Smooth muscle cell (in vitro differentiated cells): ENCODE results near the gene PNMA6F. TPM values are rescaled to one million over a fixed set of nuclear protein-coding genes. Genes with fewer than 3 reads are reported as not detected.

Experiments
- DNase-seq: peaks from one replicate; lab custom pipeline; 2025; ENCODE audit not compliant: unreplicated experiment; lab: John Stamatoyannopoulos, UW
- H2AFZ ChIP-seq: fragments of 200-600 bp; sonication (generic); 2 replicates; pipeline ENCODE4 v1.6.0; 2016; ENCODE audit warnings: antibody characterized with exemption, low read depth, mild to moderate bottlenecking
- H3F3A ChIP-seq: fragments of 200-600 bp; sonication (generic); 2 replicates; pipeline ENCODE4 v1.6.0; 2017; ENCODE audit warnings: antibody characterized with exemption, low read depth
- H3K27ac ChIP-seq: fragments of 200-600 bp; sonication (generic); 2 replicates; pipeline ENCODE4 v1.5.1; 2016; ENCODE audit warnings: low read depth, mild to moderate bottlenecking
- H3K27me3 ChIP-seq: fragments of 200-600 bp; sonication (generic); 2 replicates; pipeline ENCODE4 v1.6.1; 2016; ENCODE audit warnings: low read depth, mild to moderate bottlenecking
- H3K36me3 ChIP-seq: fragments of 200-600 bp; sonication (generic); 2 replicates; pipeline ENCODE4 v1.5.1; 2016; ENCODE audit warnings: low read depth
- H3K4me1 ChIP-seq: fragments of 200-600 bp; sonication (generic); 2 replicates; pipeline ENCODE4 v1.5.1; 2016; ENCODE audit warnings: low read depth
- H3K4me2 ChIP-seq: fragments of 200-600 bp; sonication (generic); 2 replicates; pipeline ENCODE4 v1.6.0; 2016; ENCODE audit warnings: mild to moderate bottlenecking
- H3K4me3 ChIP-seq: fragments of 200-600 bp; sonication (generic); 2 replicates; pipeline ENCODE4 v1.5.1; 2016; ENCODE audit warnings: mild to moderate bottlenecking
- H3K79me2 ChIP-seq: fragments of 200-600 bp; sonication (generic); 2 replicates; pipeline ENCODE4 v1.6.0; 2016; ENCODE audit warnings: low read depth, mild to moderate bottlenecking
- H3K9ac ChIP-seq: fragments of 200-600 bp; sonication (generic); 2 replicates; pipeline ENCODE4 v1.6.0; 2016; ENCODE audit warnings: low read depth
- H3K9me3 ChIP-seq: fragments of 200-600 bp; sonication (generic); replicated peaks from 2 replicates; pipeline ENCODE4 v1.5.1; 2016; ENCODE audit warnings: low read depth
- H4K20me1 ChIP-seq: fragments of 200-600 bp; sonication (generic); 2 replicates; pipeline ENCODE4 v1.6.0; 2016; ENCODE audit warnings: low read depth
- CTCF ChIP-seq: fragments of 200-600 bp; sonication (generic); IDR thresholded peaks from 2 replicates; pipeline ENCODE4 v1.5.1; 2017; ENCODE audit warnings: borderline replicate concordance, mild to moderate bottlenecking, antibody characterized with exemption; ENCODE audit not compliant: insufficient read depth, poor library complexity, severe bottlenecking
- WGBS: methylation state at CpG from one replicate; pipeline ENCODE4 v1.1.7; 2016; ENCODE audit warnings: low lambda C conversion rate; 5-methylcytosine and 5-hydroxymethylcytosine counted together
- polyA plus RNA-seq: library from polyadenylated mRNA; unstranded; fragments of >200 nt; fragmentation: Nextera tagmentation; extraction: Ambion mirVana; gene quantifications from 2 replicates; pipeline ENCODE4 v1.2.1, GENCODE V29; 2016
- total RNA-seq: library from RNA; depleted of rRNA; stranded (reverse); fragments of >200 nt; gene quantifications from 2 replicates; pipeline ENCODE4 v1.2.3, GENCODE V29; 2014

Gene PNMA6F
- total and polyA plus RNA-seq, 2 experiments from 2014 or later: not detected

DNA sequence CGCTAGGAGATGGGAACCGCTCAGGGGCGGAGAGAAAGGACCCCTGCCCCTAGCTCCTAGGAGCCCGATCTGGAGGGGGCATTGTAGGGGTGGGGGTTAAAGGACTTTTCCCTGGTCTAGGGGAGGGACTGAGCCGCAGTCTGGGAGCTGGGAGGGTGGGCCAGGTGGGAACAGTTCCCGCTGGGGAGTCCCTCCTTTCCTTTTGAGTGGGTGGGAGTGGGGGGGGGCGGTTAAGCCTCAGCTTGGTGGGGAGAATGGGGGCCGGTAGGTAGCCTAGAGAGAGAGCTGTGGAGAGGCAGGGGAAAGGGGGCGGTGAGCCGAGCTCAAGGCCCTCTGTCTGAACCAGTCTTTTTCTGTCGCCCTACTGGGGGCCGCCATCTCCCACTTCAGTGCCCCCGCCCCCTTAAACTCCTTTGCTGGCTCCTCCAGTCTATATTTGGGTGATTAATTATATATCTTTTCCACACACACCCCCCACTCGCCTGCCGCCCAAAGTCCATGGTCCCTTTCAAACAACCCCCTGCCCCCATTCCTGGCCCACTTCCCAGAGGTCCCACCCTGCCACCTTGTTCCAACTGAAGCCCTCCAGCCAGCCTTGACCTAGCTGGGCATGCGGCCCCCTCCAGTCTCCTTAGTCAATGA lies 13.2 kb upstream of the PNMA6F start:
- WGBS: 52% methylated on average over 13 of the region's 16 CpGs
- no peaks in the 10 kb centered on the region for H3F3A ChIP-seq
- H3K4me1 ChIP-seq: no peaks in the 10 kb centered on the region
- peak overlapping the region; percentile 83 for H3K4me2 ChIP-seq
- H3K4me3 ChIP-seq: peak overlapping the region; percentile 66
- DNase-seq: no peak
- peaks cover 3% of the 10 kb centered on the region for H3K27me3 ChIP-seq
- TF ChIP-seq CTCF: no peak
- H3K27ac ChIP-seq: peak overlapping the region; percentile 35
- H3K9me3 ChIP-seq: no peaks in the 10 kb centered on the region
- peaks cover 30% of the 10 kb centered on the region for H3K79me2 ChIP-seq
- H2AFZ ChIP-seq: no peak overlapping the region
- peaks cover 47% of the 10 kb centered on the region for H4K20me1 ChIP-seq
- no peaks in the 10 kb centered on the region for H3K36me3 ChIP-seq
- peak overlapping the region; percentile 89 for H3K9ac ChIP-seq

DNA sequence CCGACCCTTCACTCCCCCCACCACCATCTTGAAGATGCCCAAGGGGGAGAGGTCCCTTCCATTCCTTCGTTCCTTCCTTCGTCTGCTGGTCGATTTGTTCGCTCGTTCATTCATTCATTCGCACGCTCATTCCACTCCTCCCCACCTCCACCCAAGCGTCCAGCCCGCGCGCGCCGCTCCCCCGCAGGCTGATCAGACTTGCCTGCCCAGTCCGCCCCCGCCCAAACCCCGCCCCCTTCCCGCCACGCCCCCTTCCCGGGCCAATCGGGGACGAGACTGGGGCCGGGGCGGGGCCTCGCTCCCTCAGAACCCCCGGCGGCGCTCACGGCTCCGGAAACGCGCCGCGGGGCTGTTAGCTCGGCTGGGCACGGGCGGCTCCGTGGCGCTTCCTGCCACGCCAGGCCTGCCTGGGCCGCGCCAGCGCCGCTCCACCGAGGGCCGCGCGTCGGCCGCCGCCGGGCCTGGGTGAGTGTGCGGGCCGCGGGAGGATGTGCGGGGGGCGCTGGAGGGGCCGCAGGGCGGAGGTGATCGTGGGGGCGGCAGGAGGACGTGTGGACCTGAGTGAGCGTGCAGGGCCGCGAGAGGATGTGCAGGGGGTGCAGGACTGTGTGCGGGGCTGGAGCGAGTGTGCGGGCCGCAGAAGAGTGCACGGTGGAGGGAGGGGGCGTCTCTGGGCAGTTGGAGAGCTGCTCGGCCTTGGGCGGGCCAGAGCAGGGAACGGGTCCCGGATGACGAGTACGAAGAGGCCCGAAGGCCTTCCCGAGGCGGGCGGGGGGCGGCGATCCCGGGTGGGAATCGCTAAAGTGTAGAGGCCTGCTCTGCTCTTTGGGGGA lies 12.5 kb upstream of the PNMA6F start, which contains the start of gene ZNF275:
Gene ZNF275 (plus strand): TSS at position 333 of the 833 bp plus-strand sequence. CDS start 2,527 bp downstream, outside the sequence.
- peak within 1 kb of the TSS; percentile 47 for H3K27ac ChIP-seq
- WGBS: 49% methylated on average over 32 of the region's 86 CpGs

DNA sequence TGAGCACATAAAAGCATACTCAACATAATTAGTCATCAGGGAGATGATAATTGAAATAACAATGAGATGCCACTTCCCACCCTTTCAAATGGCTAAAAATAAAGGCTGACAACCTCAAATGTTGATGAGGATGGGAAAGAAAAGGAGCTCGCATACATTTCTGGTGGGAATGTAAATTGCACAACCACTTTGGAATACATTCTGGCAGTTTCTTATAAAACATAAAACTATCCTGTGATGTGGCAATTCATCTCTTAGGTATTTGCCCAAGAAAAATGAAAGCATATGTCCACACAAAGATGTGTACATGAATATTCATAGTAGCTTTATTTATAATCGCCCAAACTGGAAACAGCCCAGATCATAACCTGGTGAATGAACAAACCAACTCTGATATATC lies 11.7 kb upstream of the PNMA6F start:
- Histone ChIP-seq H3K27me3 (peaks cover 3% of the 10 kb centered on the region), H3F3A (no peaks in the 10 kb centered on the region), H3K79me2 (peaks cover 30% of the 10 kb centered on the region), H4K20me1 (peaks cover 34% of the 10 kb centered on the region), H3K9ac (no peak overlapping the region), H3K4me2 (peak overlapping the region; percentile 83), H3K4me3 (peak overlapping the region; percentile 66), H2AFZ (no peak overlapping the region), H3K36me3 (no peaks in the 10 kb centered on the region), H3K27ac (peak overlapping the region; percentile 47), H3K4me1 (no peaks in the 10 kb centered on the region), H3K9me3 (no peaks in the 10 kb centered on the region)
- WGBS: 80% methylated on average over 2 of the region's 2 CpGs
- DNase-seq: no peak
- no peak for TF ChIP-seq CTCF

More for the DNA sequence above, 12.5 kb upstream of the PNMA6F start, which contains the start of gene ZNF275:
- no peaks in the 10 kb centered on the region for H3K36me3 ChIP-seq
- H3K4me1 ChIP-seq: no peaks in the 10 kb centered on the region
- H2AFZ ChIP-seq: no peak within 1 kb of the TSS
- H3K9me3 ChIP-seq: no peaks in the 10 kb centered on the region
- H3K79me2 ChIP-seq: peaks cover 30% of the 10 kb centered on the region
- peak; percentile 47 for DNase-seq
- H3K9ac ChIP-seq: peak within 1 kb of the TSS; percentile 89
- H4K20me1 ChIP-seq: peaks cover 41% of the 10 kb centered on the region
- H3F3A ChIP-seq: no peaks in the 10 kb centered on the region
- no peak for TF ChIP-seq CTCF
- H3K27me3 ChIP-seq: peaks cover 3% of the 10 kb centered on the region
- H3K4me3 ChIP-seq: peak within 1 kb of the TSS; percentile 66
- peak within 1 kb of the TSS; percentile 83 for H3K4me2 ChIP-seq
